ENCODE data around the gene ITPRIPL1. TPM values are rescaled to one million over a fixed set of nuclear protein-coding genes. Genes with fewer than 3 reads are reported as not detected.

The ITPRIPL1 gene
- total RNA-seq, 2 experiments from 2014 or later, result 33.3 to 39.2 TPM

- Mint-ChIP-seq H3K4me1 (no peaks in the 10 kb centered on the region), H3K27ac (no peak overlapping the region), H3K9me3 (peaks cover 20% of the 10 kb centered on the region), H3K36me3 (ENCODE audit: low read depth) (peaks cover 61% of the 10 kb centered on the region), H3K4me3 (no peak overlapping the region), H3K27me3 (no peaks in the 10 kb centered on the region)
- DNase-seq, result no peak
- ChIA-PET CTCF (no interaction called here), POLR2A (no interaction called here)
These were observed 49.3 kb downstream of the ITPRIPL1 start for GRCh38 chr2:96374211-96374951.

Other genes starting within 250 kb of the ITPRIPL1 start
- gene ADRA2B, start 208.7 kb upstream of the ITPRIPL1 start, total RNA-seq, result under 1 TPM in 1 of 2 experiments, not detected in 1; 0.06 TPM
- gene ASTL, start 186.8 kb upstream of the ITPRIPL1 start, total RNA-seq, result under 1 TPM in 1 of 2 experiments, not detected in 1; 0.22 TPM
- gene DUSP2, start 179.9 kb upstream of the ITPRIPL1 start, total RNA-seq, result 10 to 100 TPM; 11.9 to 14.2 TPM
- gene STARD7, start 116.5 kb upstream of the ITPRIPL1 start, total RNA-seq, result 100 to 1,000 TPM; 126 to 128 TPM
- gene TMEM127, start 59.3 kb upstream of the ITPRIPL1 start, total RNA-seq, result 10 to 100 TPM; 32.9 to 44.5 TPM
- gene CIAO1, start 59.1 kb upstream of the ITPRIPL1 start, total RNA-seq, result 10 to 100 TPM; 53.4 to 59.9 TPM
- 100 to 1,000 TPM; 170 to 178 TPM for gene SNRNP200, start 19.8 kb upstream of the ITPRIPL1 start, total RNA-seq
- 10 to 100 TPM; 82.4 to 84.6 TPM for gene NCAPH, start 10.4 kb downstream of the ITPRIPL1 start, total RNA-seq
- gene NEURL3, start 180.0 kb downstream of the ITPRIPL1 start, total RNA-seq, result under 1 TPM; 0.22 to 0.27 TPM
- 10 to 100 TPM; 47.2 to 50.5 TPM for gene ARID5A, start 211.4 kb downstream of the ITPRIPL1 start, total RNA-seq